Stomach (tissue), 19 donors: ENCODE measurements around the gene HTRA2. TPM values are rescaled to one million over a fixed set of nuclear protein-coding genes. Genes with fewer than 3 reads are reported as not detected.

Experiments used
- DNase-seq, 2 donors: peaks; one replicate each; pipeline versions ENCODE4 v3.0.0 to v3.0.0-alpha.2; 2013 to 2019
- H3K27ac ChIP-seq, 5 donors: fragments of 200-600 bp in 4 of 5; sonication (generic) in 4 of 5; one replicate each; pipeline ENCODE4 v1.5.1; 2013 to 2019; ENCODE audit warnings: mild to moderate bottlenecking in 1 of 5, moderate library complexity in 1 of 5
- H3K27me3 ChIP-seq, 3 donors: fragments of 200-600 bp; sonication (generic); one replicate each; pipeline ENCODE4 v1.5.1; 2017 to 2019; ENCODE audit warnings: mixed run types in 1 of 3
- H3K36me3 ChIP-seq, 4 donors: fragments of 200-600 bp; sonication (generic); 1 replicate in 3 of 4; 2 replicates in 1 of 4; pipeline ENCODE4 v1.5.1; 2016 to 2019
- H3K4me1 ChIP-seq, 4 donors: fragments of 200-600 bp; sonication (generic); one replicate each; pipeline ENCODE4 v1.5.1; 2016 to 2019
- H3K4me3 ChIP-seq, 4 donors: fragments of 200-600 bp; sonication (generic) in 3 of 4; one replicate each; pipeline ENCODE4 v1.5.1; 2016 to 2019; ENCODE audit warnings: mild to moderate bottlenecking in 1 of 4
- H3K9me3 ChIP-seq, 4 donors: fragments of 200-600 bp; sonication (generic); one replicate each; pipeline ENCODE4 v1.5.1; 2016 to 2019
- CTCF ChIP-seq, 7 experiments: fragments of 450-650 bp in 4 of 7; fragments of 200-600 bp in 3 of 7; sonication (generic) in 3 of 7; IDR thresholded peaks; one replicate each; pipeline ENCODE4 v1.5.1; 2016 to 2019; ENCODE audit warnings: antibody characterized with exemption in 7 of 7, control low read depth in 2 of 7, mild to moderate bottlenecking in 1 of 7
- EP300 ChIP-seq: sonication (generic); formaldehyde crosslinking; IDR thresholded peaks from one replicate; pipeline ENCODE4 v1.6.1; 2017; ENCODE audit warnings: antibody characterized with exemption
- POLR2A ChIP-seq, 4 donors: fragments of 450-650 bp; IDR thresholded peaks; one replicate each; pipeline ENCODE4 v1.6.1; 2016; ENCODE audit warnings: antibody characterized with exemption in 4 of 4, control low read depth in 2 of 4, mild to moderate bottlenecking in 1 of 4, moderate library complexity in 1 of 4
- POLR2AphosphoS5 ChIP-seq, 3 donors: sonication (generic); formaldehyde crosslinking; IDR thresholded peaks; one replicate each; pipeline ENCODE4 v1.6.1; 2016; ENCODE audit warnings: antibody characterized with exemption in 3 of 3
- WGBS, 5 donors: extraction: QIAGEN DNeasy Blood & Tissue Kit in 3 of 5; methylation state at CpG; one replicate each; pipeline versions ENCODE4 v1.1.5 to v1.1.7; 2013 to 2018; 5-methylcytosine and 5-hydroxymethylcytosine counted together
- intact Hi-C: fragments of 100-400 bp; cut with DNase I; formaldehyde crosslinking; loops from one replicate; pipeline ENCODE4 v1.15.1; 2023; ENCODE audit warnings: low total_unique reads
- long read RNA-seq, 10 donors: transcript quantifications; one replicate each; lab custom pipeline, GENCODE V29; 2026
- polyA plus RNA-seq, 3 donors: library from polyadenylated mRNA; stranded (reverse); fragments of 200-250 nt; gene quantifications; one replicate each; pipeline ENCODE4 v1.2.3, GENCODE V29; 2013
- total RNA-seq, 5 donors: library from RNA; depleted of rRNA; stranded (reverse); fragments of >200 nt; gene quantifications; one replicate each; pipeline versions ENCODE4 v1.1.0 to v1.2.3, GENCODE V29; 2014 to 2016
- donor health status: healthy with polysubstance abuse.
- donor health status: Bipolar disorder and iron deficiency.
- donor health status: healthy.

HTRA2 gene
- 10 to 100 TPM in 4 of 5 donors, 1 to 10 TPM in 1; 7.6 to 60.0 (median 23.7) TPM for total RNA-seq
- 10 to 100 TPM; 24.4 to 31.2 (median 25.5) TPM for polyA plus RNA-seq
- long read RNA-seq, donor 1, transcript HTRA2-201 (8 exons, 2,370 nt) = major isoform, 6 of 14 reads
- long read RNA-seq, donor 1, partial matches to known transcripts = 6 of 14 reads
- long read RNA-seq, donor 1, other reads (novel, unspliced or antisense) = 0 of 14 reads
- long read RNA-seq, donor 2, transcript HTRA2-201 (8 exons, 2,370 nt) = major isoform, 12 of 127 reads
- long read RNA-seq, donor 2, partial matches to known transcripts = 78 of 127 reads
- long read RNA-seq, donor 2, other reads (novel, unspliced or antisense) = 36 of 127 reads
- long read RNA-seq, donor 3, partial matches to known transcripts = 0 of 2 reads
- long read RNA-seq, donor 3, other reads (novel, unspliced or antisense) = 0 of 2 reads
- long read RNA-seq, donor 4, partial matches to known transcripts = 0 of 1 reads
- long read RNA-seq, donor 4, other reads (novel, unspliced or antisense) = 0 of 1 reads
- long read RNA-seq, donor 5, partial matches to known transcripts = 0 of 7 reads
- long read RNA-seq, donor 5, other reads (novel, unspliced or antisense) = 0 of 7 reads
- long read RNA-seq, donor 6 = 0 reads
- long read RNA-seq, donor 7, transcript HTRA2-201 (8 exons, 2,370 nt) = major isoform, 6 of 6 reads
- long read RNA-seq, donor 7, partial matches to known transcripts = 0 of 6 reads
- long read RNA-seq, donor 7, other reads (novel, unspliced or antisense) = 0 of 6 reads
- long read RNA-seq, donor 8, transcript HTRA2-201 (8 exons, 2,370 nt) = major isoform, 5 of 5 reads
- long read RNA-seq, donor 8, partial matches to known transcripts = 0 of 5 reads
- long read RNA-seq, donor 8, other reads (novel, unspliced or antisense) = 0 of 5 reads
- long read RNA-seq, donor 9, transcript HTRA2-201 (8 exons, 2,370 nt) = major isoform, 7 of 19 reads
- long read RNA-seq, donor 9, partial matches to known transcripts = 10 of 19 reads
- long read RNA-seq, donor 9, other reads (novel, unspliced or antisense) = 0 of 19 reads
- long read RNA-seq, donor 10, partial matches to known transcripts = 0 of 3 reads
- long read RNA-seq, donor 10, other reads (novel, unspliced or antisense) = 0 of 3 reads

GRCh38 chr2:74529357-74530238 lies at the start of gene HTRA2, which contains the start of gene AUP1:
TSS of gene HTRA2 (plus strand) at chr2:74529933. CDS start at chr2:74530007, 74 bp downstream.
TSS of gene AUP1 (minus strand) at chr2:74529706. CDS start at chr2:74529629, 77 bp downstream.
- H3K36me3 ChIP-seq = peaks cover 23 to 59% (median 47%) of the 10 kb centered on the region in 4 donors
- peaks cover 25 to 53% (median 35%) of the 10 kb centered on the region in 4 donors for H3K4me1 ChIP-seq
- 0 to 1% (median 0%) methylated on average over 22 to 87 of the region's 87 CpGs for WGBS, 5 donors
- DNase-seq = peak; percentile 99 to 100
- H3K9me3 ChIP-seq = no peaks in the 10 kb centered on the region
- TF ChIP-seq POLR2AphosphoS5 (IDR thresholded peaks at IDR 0.05) (peak; percentile 83 to 97 (median 91)), EP300 (no peak), CTCF (IDR thresholded peaks at IDR 0.05) (peak in 1 of 7 experiments; percentile 6), POLR2A (IDR thresholded peaks at IDR 0.05) (peak in 1 of 4 donors; percentile 70)
- peak within 1 kb of the TSS; percentile 78 to 94 (median 92) for H3K4me3 ChIP-seq
- H3K27me3 ChIP-seq = no peaks in the 10 kb centered on the region
- H3K27ac ChIP-seq = peak within 1 kb of the TSS; percentile 68 to 96 (median 91)
- intact Hi-C loops = loop anchor here (10.0 kb wide), 1 partner anchor 55 kb away; no protein-coding TSS in a partner anchor

GRCh38 chr2:74481431-74481830 lies 48.3 kb upstream of the HTRA2 start:
- peaks cover 9 to 61% (median 50%) of the 10 kb centered on the region in 4 donors for H3K36me3 ChIP-seq
- no peak for DNase-seq
- H3K9me3 ChIP-seq = no peaks in the 10 kb centered on the region
- H3K4me1 ChIP-seq = peaks cover 20 to 49% (median 41%) of the 10 kb centered on the region in 4 donors
- H3K4me3 ChIP-seq = peak overlapping the region; percentile 76 to 98 (median 92)
- no peak for TF ChIP-seq CTCF (IDR thresholded peaks at IDR 0.05)
- no peak for TF ChIP-seq POLR2AphosphoS5 (IDR thresholded peaks at IDR 0.05)
- no peak for TF ChIP-seq POLR2A (IDR thresholded peaks at IDR 0.05)
- TF ChIP-seq EP300 = no peak
- 41 to 75% (median 54%) methylated on average over 1 to 3 of the region's 3 CpGs for WGBS, 5 donors
- H3K27ac ChIP-seq = peak overlapping the region in 3 of 5 donors; percentile 92 to 94 (median 93)
- H3K27me3 ChIP-seq = no peaks in the 10 kb centered on the region
- intact Hi-C loops = loop anchor here (5.0 kb wide), 1 partner anchor 106 kb away; no protein-coding TSS in a partner anchor

- intact Hi-C loops = loop anchor here (5.0 kb wide), 1 partner anchor 105 kb away; no protein-coding TSS in a partner anchor
- TF ChIP-seq CTCF (IDR thresholded peaks at IDR 0.05) (no peak), EP300 (no peak), POLR2A (IDR thresholded peaks at IDR 0.05) (no peak), POLR2AphosphoS5 (IDR thresholded peaks at IDR 0.05) (no peak)
- no peaks in the 10 kb centered on the region for H3K27me3 ChIP-seq
- WGBS, 5 donors = 0 to 8% (median 1%) methylated on average over 17 to 80 of the region's 80 CpGs
- peak overlapping the region; percentile 80 to 94 (median 92) for H3K27ac ChIP-seq
- DNase-seq = peak in 1 of 2 donors; percentile 62
- H3K4me1 ChIP-seq = peaks cover 20 to 49% (median 41%) of the 10 kb centered on the region in 4 donors
- H3K4me3 ChIP-seq = peak overlapping the region; percentile 76 to 98 (median 92)
- no peaks in the 10 kb centered on the region for H3K9me3 ChIP-seq
- peaks cover 9 to 61% (median 53%) of the 10 kb centered on the region in 4 donors for H3K36me3 ChIP-seq
These were observed 47.6 kb upstream of the HTRA2 start for GRCh38 chr2:74481961-74482800.
